NT2/D1 (cell line): ENCODE results near the gene CEP85L.

ENCODE experiments used
- DNase-seq: peaks from one replicate; pipeline ENCODE4 v3.0.0-alpha.2; 2011; ENCODE audit warnings: low read depth, low spot score
- H3K27me3 ChIP-seq: 2 replicates; pipeline ENCODE4 v1.6.0; 2011; ENCODE audit warnings: mild to moderate bottlenecking; ENCODE audit not compliant: insufficient read length, insufficient read depth
- H3K36me3 ChIP-seq: 2 replicates; pipeline ENCODE4 v1.6.1; 2011; ENCODE audit warnings: mild to moderate bottlenecking, low read length, mixed read lengths; ENCODE audit not compliant: insufficient read depth, insufficient read length
- H3K4me1 ChIP-seq: 2 replicates; pipeline ENCODE4 v1.5.1; 2011; ENCODE audit not compliant: insufficient read depth, insufficient read length
- H3K4me3 ChIP-seq: 2 replicates; pipeline ENCODE4 v1.5.1; 2011; ENCODE audit warnings: low read depth; ENCODE audit not compliant: insufficient read length
- H3K9ac ChIP-seq: 2 replicates; pipeline ENCODE4 v1.6.0; 2011; ENCODE audit warnings: low read depth; ENCODE audit not compliant: insufficient read length
- H3K9me3 ChIP-seq: 2 replicates; pipeline ENCODE4 v1.5.1; 2011; ENCODE audit warnings: mild to moderate bottlenecking, low read length; ENCODE audit not compliant: insufficient read depth
- SUZ12 ChIP-seq: IDR thresholded peaks from 2 replicates; pipeline ENCODE4 v1.6.1; 2011; ENCODE audit not compliant: insufficient read length, insufficient read depth; ENCODE audit errors: extremely low read depth
- YY1 ChIP-seq: IDR thresholded peaks from 2 replicates; pipeline ENCODE4 v1.6.1; 2011; ENCODE audit not compliant: insufficient read length, insufficient read depth
- ZNF274 ChIP-seq: IDR thresholded peaks from 2 replicates; pipeline ENCODE4 v1.6.1; 2011; ENCODE audit warnings: mild to moderate bottlenecking, low read depth, low read length

Gene CEP85L

DNA sequence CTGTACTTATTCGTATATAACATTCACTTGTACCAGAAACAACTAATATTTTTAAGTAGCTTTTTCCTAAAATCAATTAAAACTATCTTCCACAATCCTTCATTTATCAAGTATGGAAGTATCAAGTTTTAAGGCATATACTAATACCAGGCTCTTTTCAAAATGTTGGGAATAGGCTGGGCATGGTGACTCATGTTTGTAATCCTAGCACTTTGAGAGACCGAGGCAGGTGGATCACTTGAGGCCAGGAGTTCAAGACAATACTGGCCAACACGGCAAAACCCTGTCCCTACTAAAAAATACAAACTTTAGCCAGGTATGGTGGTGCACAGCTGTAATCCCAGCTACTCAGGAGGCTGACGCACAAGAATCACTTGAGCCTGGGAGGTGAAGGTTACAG, 129.0 kb downstream of the CEP85L start:
- peaks cover 2% of the 10 kb centered on the region for H3K36me3 ChIP-seq

DNA sequence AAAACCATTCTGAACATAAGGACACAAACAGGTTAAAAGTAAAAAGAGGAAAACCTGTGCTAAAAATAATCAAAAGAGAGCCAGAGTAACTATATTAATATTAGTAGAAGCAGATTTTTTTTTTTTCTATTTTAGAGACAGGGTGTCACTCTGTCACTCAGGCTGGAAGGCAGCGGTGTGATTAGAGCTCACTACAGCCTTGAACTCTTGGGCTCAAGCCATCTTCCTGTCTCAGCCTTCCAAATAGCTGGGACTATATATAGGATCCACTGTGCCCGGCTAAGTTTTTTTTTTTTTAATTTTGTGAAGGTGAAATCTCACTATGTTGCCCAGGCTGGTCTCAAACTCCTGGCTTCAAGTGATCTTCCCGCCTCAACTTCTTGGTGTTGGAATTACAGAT, 136.7 kb downstream of the CEP85L start:
- Histone ChIP-seq H3K36me3 (no peaks in the 10 kb centered on the region), H3K9me3 (no peaks in the 10 kb centered on the region), H3K9ac (no peak overlapping the region), H3K4me1 (no peaks in the 10 kb centered on the region), H3K27me3 (no peaks in the 10 kb centered on the region), H3K4me3 (no peak overlapping the region)
- no peak for TF ChIP-seq ZNF274
- no peak for DNase-seq

More for the DNA sequence above, 129.0 kb downstream of the CEP85L start:
- DNase-seq, result no peak
- H3K27me3 ChIP-seq, result no peaks in the 10 kb centered on the region
- H3K4me3 ChIP-seq, result no peak overlapping the region
- H3K9ac ChIP-seq, result no peak overlapping the region
- no peaks in the 10 kb centered on the region for H3K4me1 ChIP-seq
- no peaks in the 10 kb centered on the region for H3K9me3 ChIP-seq
- TF ChIP-seq YY1 (no peak), ZNF274 (no peak), SUZ12 (no peak)

GRCh38 chr6:118511930-118512715, 139.3 kb downstream of the CEP85L start:
- Histone ChIP-seq H3K9me3 (no peaks in the 10 kb centered on the region), H3K27me3 (no peaks in the 10 kb centered on the region), H3K4me3 (no peak overlapping the region), H3K4me1 (no peaks in the 10 kb centered on the region), H3K9ac (no peak overlapping the region), H3K36me3 (no peaks in the 10 kb centered on the region)
- no peak for DNase-seq
- TF ChIP-seq YY1 (no peak), ZNF274 (no peak)

GRCh38 chr6:118509009-118509617, 142.3 kb downstream of the CEP85L start:
- no peaks in the 10 kb centered on the region for H3K4me1 ChIP-seq
- no peaks in the 10 kb centered on the region for H3K27me3 ChIP-seq
- H3K9me3 ChIP-seq, result no peaks in the 10 kb centered on the region
- H3K4me3 ChIP-seq, result no peak overlapping the region
- H3K36me3 ChIP-seq, result no peaks in the 10 kb centered on the region
- H3K9ac ChIP-seq, result no peak overlapping the region
- DNase-seq, result peak; percentile 6
- no peak for TF ChIP-seq ZNF274

DNA sequence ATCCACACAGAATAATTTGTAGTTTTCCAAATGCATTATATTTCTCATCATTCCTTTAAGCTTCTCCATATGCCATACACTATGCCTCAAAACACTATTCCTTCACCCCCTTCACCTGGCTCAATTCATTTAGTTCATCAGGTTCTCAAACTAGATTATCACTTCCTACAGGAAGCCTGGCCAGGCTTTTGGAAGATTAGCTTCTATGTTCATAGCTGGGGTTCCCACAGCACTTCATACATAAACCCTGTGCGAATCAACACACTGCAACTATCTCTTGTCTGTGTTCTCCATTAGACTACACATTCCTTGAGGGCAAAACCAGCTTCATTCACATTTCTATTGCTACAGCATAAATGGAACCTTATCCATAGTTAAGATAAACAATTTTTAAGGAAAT, 143.8 kb downstream of the CEP85L start:
- Histone ChIP-seq H3K9ac (no peak overlapping the region), H3K27me3 (no peaks in the 10 kb centered on the region), H3K36me3 (no peaks in the 10 kb centered on the region), H3K4me3 (no peak overlapping the region), H3K4me1 (no peaks in the 10 kb centered on the region), H3K9me3 (no peaks in the 10 kb centered on the region)
- no peak for DNase-seq
- no peak for TF ChIP-seq ZNF274
- TF ChIP-seq YY1, result no peak
- no peak for TF ChIP-seq SUZ12

- DNase-seq, result no peak
- H3K27me3 ChIP-seq, result no peaks in the 10 kb centered on the region
- H3K4me1 ChIP-seq, result no peaks in the 10 kb centered on the region
- TF ChIP-seq SUZ12, result no peak
- no peak for TF ChIP-seq YY1
- TF ChIP-seq ZNF274, result no peak
- no peaks in the 10 kb centered on the region for H3K36me3 ChIP-seq
- H3K4me3 ChIP-seq, result no peak overlapping the region
- H3K9ac ChIP-seq, result no peak overlapping the region
- H3K9me3 ChIP-seq, result no peaks in the 10 kb centered on the region
Measured at GRCh38 chr6:118506071-118506638, 145.2 kb downstream of the CEP85L start.

DNA sequence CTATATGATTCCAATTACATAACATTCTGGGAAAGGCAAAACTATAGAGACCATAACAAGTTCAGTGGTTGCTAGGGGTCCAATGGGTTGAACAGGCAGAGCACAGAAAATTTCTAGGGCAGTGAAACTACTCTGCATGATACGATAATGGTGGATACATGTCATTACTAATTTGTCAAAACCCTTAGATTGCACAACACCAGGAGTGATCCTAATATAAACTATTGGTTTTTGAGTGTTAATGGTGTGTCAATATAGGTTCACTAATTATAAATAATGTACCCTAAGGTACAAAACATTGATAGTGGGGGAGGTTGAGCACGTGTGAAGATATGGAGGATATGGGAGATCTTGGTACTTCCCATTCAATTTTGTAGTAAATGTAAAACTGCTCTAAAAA, 145.7 kb downstream of the CEP85L start:
- no peak for TF ChIP-seq ZNF274
- TF ChIP-seq SUZ12, result no peak
- no peak for TF ChIP-seq YY1
- Histone ChIP-seq H3K9ac (no peak overlapping the region), H3K36me3 (no peaks in the 10 kb centered on the region), H3K4me1 (no peaks in the 10 kb centered on the region), H3K27me3 (no peaks in the 10 kb centered on the region), H3K4me3 (no peak overlapping the region), H3K9me3 (no peaks in the 10 kb centered on the region)
- DNase-seq, result no peak
